Medulla oblongata (tissue), 1 donor: Measurements from ENCODE around the gene KIAA2012.
"Not testable (repeated sequence)": the region's sequence is repeated elsewhere in the genome, so short reads cannot be mapped to it uniquely, and the experiment has no call there.

ENCODE experiments used
- DNase-seq: peaks from one replicate; pipeline ENCODE4 v3.0.0-alpha.2; 2015; ENCODE audit errors: extremely low spot score

Gene KIAA2012

GRCh38 chr2:202115479-202115971 lies 42.5 kb downstream of the KIAA2012 start:
- no peak for DNase-seq

GRCh38 chr2:202116691-202117090 lies 43.6 kb downstream of the KIAA2012 start:
- DNase-seq, result no peak

- DNase-seq, result no peak
These were observed 45.1 kb downstream of the KIAA2012 start for GRCh38 chr2:202118168-202118567.

GRCh38 chr2:202120828-202121227 lies 47.8 kb downstream of the KIAA2012 start:
- DNase-seq, result no peak

GRCh38 chr2:202121532-202122162 lies 48.6 kb downstream of the KIAA2012 start:
- DNase-seq, result peak; percentile 76

- no peak for DNase-seq
These were observed 49.1 kb downstream of the KIAA2012 start for GRCh38 chr2:202122163-202122540.

- peak; percentile 22 for DNase-seq
These were observed 50.1 kb downstream of the KIAA2012 start for GRCh38 chr2:202122980-202123720.

GRCh38 chr2:202124286-202124685 lies 51.2 kb downstream of the KIAA2012 start:
- DNase-seq, result no peak

GRCh38 chr2:202127687-202128331 lies 54.8 kb downstream of the KIAA2012 start:
- DNase-seq, result no peak

- no peak for DNase-seq
These were observed 56.8 kb downstream of the KIAA2012 start for GRCh38 chr2:202129841-202130240.

GRCh38 chr2:202133200-202133908 lies 60.3 kb downstream of the KIAA2012 start:
- no peak for DNase-seq

GRCh38 chr2:202133909-202134265 lies 60.8 kb downstream of the KIAA2012 start:
- no peak for DNase-seq

- DNase-seq, result peak; percentile 69
These were observed 62.2 kb downstream of the KIAA2012 start for GRCh38 chr2:202135091-202135874.

GRCh38 chr2:202136039-202136438 lies 63.0 kb downstream of the KIAA2012 start:
- DNase-seq, result not testable (repeated sequence)

- DNase-seq, result no peak
These were observed 63.5 kb downstream of the KIAA2012 start for GRCh38 chr2:202136526-202136925.

GRCh38 chr2:202140522-202141252 lies 67.6 kb downstream of the KIAA2012 start:
- no peak for DNase-seq

GRCh38 chr2:202141329-202141947 lies 68.4 kb downstream of the KIAA2012 start:
- no peak for DNase-seq

- DNase-seq, result no peak
These were observed 69.5 kb downstream of the KIAA2012 start for GRCh38 chr2:202142540-202142939.

- no peak for DNase-seq
These were observed 74.7 kb downstream of the KIAA2012 start for GRCh38 chr2:202147775-202148174.

- DNase-seq, result no peak
These were observed 75.6 kb downstream of the KIAA2012 start for GRCh38 chr2:202148515-202149154.
